ENCODE results near the gene DOCK4.

DOCK4 gene

GRCh38 chr7:112010109-112010508 is 196.1 kb downstream of the DOCK4 start:
- no peak overlapping the region for H2AK5ac ChIP-seq (ENCODE audit: low read length)
- H3K4me1 ChIP-seq (ENCODE audit: control insufficient read depth in 1 of 2, insufficient read depth in 2 of 2, low read length in 2 of 2), result peaks cover 4% of the 10 kb centered on the region in 2 experiments
- no peak overlapping the region for H3K9ac ChIP-seq (ENCODE audit: low read length)
- no peaks in the 10 kb centered on the region for H3K36me3 ChIP-seq (ENCODE audit: control insufficient read depth in 1 of 2, insufficient read depth in 2 of 2, low read length in 2 of 2)
- H2BK120ac ChIP-seq (ENCODE audit: insufficient read depth, low read length, poor library complexity), result no peak overlapping the region
- H3K23ac ChIP-seq (ENCODE audit: low read length), result no peak overlapping the region
- no peak overlapping the region for H2BK12ac ChIP-seq (ENCODE audit: low read length)
- no peak for DNase-seq
- H3K79me1 ChIP-seq (ENCODE audit: low read length), result no peaks in the 10 kb centered on the region
- no peaks in the 10 kb centered on the region for H3K9me3 ChIP-seq (ENCODE audit: insufficient read depth, low read depth, low read length)
- no peak overlapping the region for H4K12ac ChIP-seq (ENCODE audit: low read depth, low read length)
- H2AFZ ChIP-seq (ENCODE audit: insufficient read depth, low read length, poor library complexity), result no peak overlapping the region
- no peak overlapping the region for H3K4me3 ChIP-seq (ENCODE audit: low read depth, low read length)
- WGBS (ENCODE audit: extremely low coverage, insufficient coverage, insufficient read length), result no CpG with 5 or more reads among the region's 2 CpGs
- H3K27me3 ChIP-seq (ENCODE audit: insufficient read depth, low read length), result no peaks in the 10 kb centered on the region
- no peak overlapping the region for H2BK5ac ChIP-seq (ENCODE audit: low read depth, low read length, poor library complexity)
- no peak overlapping the region for H3K4ac ChIP-seq (ENCODE audit: low read depth, low read length)
- H3K14ac ChIP-seq (ENCODE audit: low read length), result no peak overlapping the region
- H3K18ac ChIP-seq (ENCODE audit: low read length), result no peak overlapping the region
- no peak overlapping the region for H4K8ac ChIP-seq (ENCODE audit: low read depth, low read length)
- H3K27ac ChIP-seq (ENCODE audit: low read depth, low read length), result no peak overlapping the region
- H3K4me2 ChIP-seq (ENCODE audit: low read length), result no peak overlapping the region
- H4K91ac ChIP-seq (ENCODE audit: low read depth, low read length), result no peak overlapping the region
- no peaks in the 10 kb centered on the region for H3K79me2 ChIP-seq (ENCODE audit: control insufficient read depth, insufficient read depth, low read length, poor library complexity)

- Histone ChIP-seq H3K4me2 (ENCODE audit: low read length) (no peak overlapping the region), H4K91ac (ENCODE audit: low read depth, low read length) (no peak overlapping the region), H2AFZ (ENCODE audit: insufficient read depth, low read length, poor library complexity) (no peak overlapping the region), H3K18ac (ENCODE audit: low read length) (no peak overlapping the region), H2BK120ac (ENCODE audit: insufficient read depth, low read length, poor library complexity) (no peak overlapping the region), H3K36me3 (ENCODE audit: control insufficient read depth in 1 of 2, insufficient read depth in 2 of 2, low read length in 2 of 2) (no peaks in the 10 kb centered on the region), H3K79me2 (ENCODE audit: control insufficient read depth, insufficient read depth, low read length, poor library complexity) (no peaks in the 10 kb centered on the region), H3K4ac (ENCODE audit: low read depth, low read length) (no peak overlapping the region), H3K4me1 (ENCODE audit: control insufficient read depth in 1 of 2, insufficient read depth in 2 of 2, low read length in 2 of 2) (peaks cover 4% of the 10 kb centered on the region in 2 experiments), H3K9ac (ENCODE audit: low read length) (no peak overlapping the region), H2AK5ac (ENCODE audit: low read length) (no peak overlapping the region), H3K14ac (ENCODE audit: low read length) (no peak overlapping the region), H3K4me3 (ENCODE audit: low read depth, low read length) (no peak overlapping the region), H3K9me3 (ENCODE audit: insufficient read depth, low read depth, low read length) (no peaks in the 10 kb centered on the region), H3K79me1 (ENCODE audit: low read length) (no peaks in the 10 kb centered on the region), H4K8ac (ENCODE audit: low read depth, low read length) (no peak overlapping the region), H2BK12ac (ENCODE audit: low read length) (no peak overlapping the region), H3K27ac (ENCODE audit: low read depth, low read length) (no peak overlapping the region), H3K27me3 (ENCODE audit: insufficient read depth, low read length) (no peaks in the 10 kb centered on the region), H2BK5ac (ENCODE audit: low read depth, low read length, poor library complexity) (no peak overlapping the region), H3K23ac (ENCODE audit: low read length) (no peak overlapping the region), H4K12ac (ENCODE audit: low read depth, low read length) (no peak overlapping the region)
- DNase-seq, result no peak
Measured at GRCh38 chr7:112009081-112009480, 197.1 kb downstream of the DOCK4 start.

GRCh38 chr7:112007185-112007584 is 199.0 kb downstream of the DOCK4 start:
- H3K14ac ChIP-seq (ENCODE audit: low read length), result no peak overlapping the region
- H3K9me3 ChIP-seq (ENCODE audit: insufficient read depth, low read depth, low read length), result no peaks in the 10 kb centered on the region
- no peak overlapping the region for H3K18ac ChIP-seq (ENCODE audit: low read length)
- H4K8ac ChIP-seq (ENCODE audit: low read depth, low read length), result no peak overlapping the region
- no peak overlapping the region for H3K23ac ChIP-seq (ENCODE audit: low read length)
- no peaks in the 10 kb centered on the region for H3K27me3 ChIP-seq (ENCODE audit: insufficient read depth, low read length)
- no peak overlapping the region for H3K4me3 ChIP-seq (ENCODE audit: low read depth, low read length)
- H3K4me1 ChIP-seq (ENCODE audit: control insufficient read depth in 1 of 2, insufficient read depth in 2 of 2, low read length in 2 of 2), result peaks cover 4% of the 10 kb centered on the region in 2 experiments
- H2BK120ac ChIP-seq (ENCODE audit: insufficient read depth, low read length, poor library complexity), result no peak overlapping the region
- H3K79me1 ChIP-seq (ENCODE audit: low read length), result no peaks in the 10 kb centered on the region
- no peaks in the 10 kb centered on the region for H3K36me3 ChIP-seq (ENCODE audit: control insufficient read depth in 1 of 2, insufficient read depth in 2 of 2, low read length in 2 of 2)
- H2AK5ac ChIP-seq (ENCODE audit: low read length), result no peak overlapping the region
- H3K9ac ChIP-seq (ENCODE audit: low read length), result no peak overlapping the region
- H2BK5ac ChIP-seq (ENCODE audit: low read depth, low read length, poor library complexity), result no peak overlapping the region
- H3K79me2 ChIP-seq (ENCODE audit: control insufficient read depth, insufficient read depth, low read length, poor library complexity), result no peaks in the 10 kb centered on the region
- no peak overlapping the region for H2BK12ac ChIP-seq (ENCODE audit: low read length)
- H4K91ac ChIP-seq (ENCODE audit: low read depth, low read length), result no peak overlapping the region
- H4K12ac ChIP-seq (ENCODE audit: low read depth, low read length), result no peak overlapping the region
- H3K4me2 ChIP-seq (ENCODE audit: low read length), result no peak overlapping the region
- DNase-seq, result no peak
- WGBS (ENCODE audit: extremely low coverage, insufficient coverage, insufficient read length), result no CpG with 5 or more reads among the region's 4 CpGs
- no peak overlapping the region for H2AFZ ChIP-seq (ENCODE audit: insufficient read depth, low read length, poor library complexity)
- H3K4ac ChIP-seq (ENCODE audit: low read depth, low read length), result no peak overlapping the region
- no peak overlapping the region for H3K27ac ChIP-seq (ENCODE audit: low read depth, low read length)

GRCh38 chr7:112006071-112006470 is 200.1 kb downstream of the DOCK4 start:
- no peaks in the 10 kb centered on the region for H3K9me3 ChIP-seq (ENCODE audit: insufficient read depth, low read depth, low read length)
- no peak overlapping the region for H3K27ac ChIP-seq (ENCODE audit: low read depth, low read length)
- H3K4me2 ChIP-seq (ENCODE audit: low read length), result no peak overlapping the region
- no peaks in the 10 kb centered on the region for H3K79me1 ChIP-seq (ENCODE audit: low read length)
- H3K4me1 ChIP-seq (ENCODE audit: control insufficient read depth in 1 of 2, insufficient read depth in 2 of 2, low read length in 2 of 2), result peaks cover 3% of the 10 kb centered on the region in 2 experiments
- H4K91ac ChIP-seq (ENCODE audit: low read depth, low read length), result no peak overlapping the region
- H3K9ac ChIP-seq (ENCODE audit: low read length), result no peak overlapping the region
- no peaks in the 10 kb centered on the region for H3K27me3 ChIP-seq (ENCODE audit: insufficient read depth, low read length)
- H4K8ac ChIP-seq (ENCODE audit: low read depth, low read length), result no peak overlapping the region
- H3K4ac ChIP-seq (ENCODE audit: low read depth, low read length), result no peak overlapping the region
- no peaks in the 10 kb centered on the region for H3K36me3 ChIP-seq (ENCODE audit: control insufficient read depth in 1 of 2, insufficient read depth in 2 of 2, low read length in 2 of 2)
- H3K23ac ChIP-seq (ENCODE audit: low read length), result no peak overlapping the region
- no peak overlapping the region for H4K12ac ChIP-seq (ENCODE audit: low read depth, low read length)
- no peak overlapping the region for H2AK5ac ChIP-seq (ENCODE audit: low read length)
- no peak overlapping the region for H2BK5ac ChIP-seq (ENCODE audit: low read depth, low read length, poor library complexity)
- no peak overlapping the region for H2AFZ ChIP-seq (ENCODE audit: insufficient read depth, low read length, poor library complexity)
- no peak overlapping the region for H2BK12ac ChIP-seq (ENCODE audit: low read length)
- H3K14ac ChIP-seq (ENCODE audit: low read length), result no peak overlapping the region
- no peak overlapping the region for H3K4me3 ChIP-seq (ENCODE audit: low read depth, low read length)
- DNase-seq, result no peak
- H3K18ac ChIP-seq (ENCODE audit: low read length), result no peak overlapping the region
- no CpG with 5 or more reads among the region's 2 CpGs for WGBS (ENCODE audit: extremely low coverage, insufficient coverage, insufficient read length)
- no peaks in the 10 kb centered on the region for H3K79me2 ChIP-seq (ENCODE audit: control insufficient read depth, insufficient read depth, low read length, poor library complexity)
- H2BK120ac ChIP-seq (ENCODE audit: insufficient read depth, low read length, poor library complexity), result no peak overlapping the region

Measured in trophoblast cell (in vitro differentiated cells and primary cell).